ENCODE data around the gene INPP4A.

The INPP4A gene

GRCh38 chr2:98514879-98515249 lies 70.2 kb downstream of the INPP4A start (continued):
- TF ChIP-seq BACH2 (CRISPR knock-in tag; IDR thresholded peaks at IDR 0.05; ENCODE audit: borderline replicate concordance) (no peak), ZNF70 (CRISPR knock-in tag; IDR thresholded peaks at IDR 0.05) (no peak), CSDC2 (CRISPR knock-in tag; IDR thresholded peaks at IDR 0.05) (no peak), ZC3H10 (CRISPR knock-in tag; IDR thresholded peaks at IDR 0.05) (no peak)

- TF ChIP-seq ESRRG (CRISPR knock-in tag; IDR thresholded peaks at IDR 0.05) (no peak), TOX (CRISPR knock-in tag; IDR thresholded peaks at IDR 0.05; ENCODE audit: borderline replicate concordance) (no peak), SNAI2 (CRISPR knock-in tag; IDR thresholded peaks at IDR 0.05) (no peak), ZC3H10 (CRISPR knock-in tag; IDR thresholded peaks at IDR 0.05) (no peak), ZNF70 (CRISPR knock-in tag; IDR thresholded peaks at IDR 0.05) (no peak), ZNF565 (CRISPR knock-in tag; conservative IDR thresholded peaks at IDR 0.05; ENCODE audit: low read depth) (no peak), CREB5 (CRISPR knock-in tag; IDR thresholded peaks at IDR 0.05; ENCODE audit: low read depth) (no peak), ISL1 (CRISPR knock-in tag; IDR thresholded peaks at IDR 0.05) (no peak), CSRNP3 (CRISPR knock-in tag; IDR thresholded peaks at IDR 0.05) (no peak), PPARA (CRISPR knock-in tag; IDR thresholded peaks at IDR 0.05; ENCODE audit: borderline replicate concordance) (no peak), ZFP30 (CRISPR knock-in tag; IDR thresholded peaks at IDR 0.05) (no peak)
- ATAC-seq, result peak; percentile 81
These were observed 70.8 kb downstream of the INPP4A start for GRCh38 chr2:98515250-98515991.

- TF ChIP-seq ESRRG (CRISPR knock-in tag; IDR thresholded peaks at IDR 0.05), result no peak
- TF ChIP-seq ZNF70 (CRISPR knock-in tag; IDR thresholded peaks at IDR 0.05), result no peak
- no peak for TF ChIP-seq GLIS3 (CRISPR knock-in tag; IDR thresholded peaks at IDR 0.05)
- no peak for TF ChIP-seq CREB5 (CRISPR knock-in tag; IDR thresholded peaks at IDR 0.05; ENCODE audit: low read depth)
- TF ChIP-seq BACH2 (CRISPR knock-in tag; IDR thresholded peaks at IDR 0.05; ENCODE audit: borderline replicate concordance), result no peak
- TF ChIP-seq PPARA (CRISPR knock-in tag; IDR thresholded peaks at IDR 0.05; ENCODE audit: borderline replicate concordance), result no peak
- TF ChIP-seq TCF4 (CRISPR knock-in tag; IDR thresholded peaks at IDR 0.05; ENCODE audit: borderline replicate concordance), result no peak
- TF ChIP-seq ZFP3 (CRISPR knock-in tag; IDR thresholded peaks at IDR 0.05), result no peak
- TF ChIP-seq SNAI2 (CRISPR knock-in tag; IDR thresholded peaks at IDR 0.05), result no peak
- TF ChIP-seq ZNF8 (CRISPR knock-in tag; IDR thresholded peaks at IDR 0.05), result no peak
- TF ChIP-seq POU6F1 (CRISPR knock-in tag; IDR thresholded peaks at IDR 0.05; ENCODE audit: borderline replicate concordance, low read depth), result no peak
- TF ChIP-seq OSR1 (CRISPR knock-in tag; IDR thresholded peaks at IDR 0.05), result no peak
- TF ChIP-seq PATZ1 (CRISPR knock-in tag; IDR thresholded peaks at IDR 0.05; ENCODE audit: borderline replicate concordance), result no peak
- ATAC-seq, result no peak
These were observed 71.9 kb downstream of the INPP4A start for GRCh38 chr2:98516571-98516970.

- ATAC-seq, result no peak
- peak; percentile 33; the same call in 1 of the 2 replicates for TF ChIP-seq ZNF70 (CRISPR knock-in tag; IDR thresholded peaks at IDR 0.05)
- no peak for TF ChIP-seq ZC3H10 (CRISPR knock-in tag; IDR thresholded peaks at IDR 0.05)
These were observed 73.0 kb downstream of the INPP4A start for GRCh38 chr2:98517636-98518035.

Data from SK-N-SH treated with all-trans-retinoic acid at 6 μM for 48 hours (cell line).